HG03432 (cell line): ENCODE results near the gene SST.

Source experiments
- ATAC-seq: cut with Tn5 transposase; IDR thresholded peaks from one replicate; pipeline ENCODE4 v1.9.1; 2021; ENCODE audit warnings: mild to moderate bottlenecking, moderate library complexity; ENCODE audit not compliant: unreplicated experiment

Gene SST

GRCh38 chr3:187669675-187670504 lies at the start of gene SST:
Gene SST, minus strand, starts transcription at chr3:187670394. Its CDS starts 103 bp downstream, at chr3:187670291.
- no peak for ATAC-seq

GRCh38 chr3:187719628-187720336 lies 49.6 kb upstream of the SST start:
- no peak for ATAC-seq

- no peak for ATAC-seq
Observed at GRCh38 chr3:187718802-187719201, 48.6 kb upstream of the SST start.

- ATAC-seq: no peak
Observed at GRCh38 chr3:187717572-187717971, 47.4 kb upstream of the SST start.

- peak; percentile 89 for ATAC-seq
Observed at GRCh38 chr3:187714404-187714979, 44.3 kb upstream of the SST start.

- no peak for ATAC-seq
Observed at GRCh38 chr3:187713504-187713903, 43.3 kb upstream of the SST start.

- ATAC-seq: no peak
Observed at GRCh38 chr3:187709155-187709554, 39.0 kb upstream of the SST start.

- no peak for ATAC-seq
Observed at GRCh38 chr3:187708696-187709095, 38.5 kb upstream of the SST start.

- ATAC-seq: no peak
Observed at GRCh38 chr3:187706971-187707370, 36.8 kb upstream of the SST start.

- no peak for ATAC-seq
Observed at GRCh38 chr3:187705164-187705563, 35.0 kb upstream of the SST start.

GRCh38 chr3:187702507-187703033 lies 32.4 kb upstream of the SST start, which contains the start of gene RTP2:
Gene RTP2, minus strand, starts transcription at chr3:187702557. Its CDS starts 429 bp downstream, at chr3:187702128.
- ATAC-seq: no peak

GRCh38 chr3:187700249-187700648 lies 30.1 kb upstream of the SST start:
- ATAC-seq: no peak

- ATAC-seq: no peak
Observed at GRCh38 chr3:187698499-187699399, 28.6 kb upstream of the SST start.

GRCh38 chr3:187696021-187696420 lies 25.8 kb upstream of the SST start:
- ATAC-seq: no peak

- no peak for ATAC-seq
Observed at GRCh38 chr3:187695449-187695848, 25.3 kb upstream of the SST start.

GRCh38 chr3:187694801-187695200 lies 24.6 kb upstream of the SST start:
- ATAC-seq: no peak

GRCh38 chr3:187693431-187693830 lies 23.2 kb upstream of the SST start:
- no peak for ATAC-seq

GRCh38 chr3:187689984-187690383 lies 19.8 kb upstream of the SST start:
- no peak for ATAC-seq

- no peak for ATAC-seq
Observed at GRCh38 chr3:187686621-187687273, 16.6 kb upstream of the SST start.

GRCh38 chr3:187685948-187686347 lies 15.8 kb upstream of the SST start:
- ATAC-seq: no peak
